HFF-Myc (cell line): ENCODE data around the gene SMAP1.

Experiments used
- DNase-seq: peaks from one replicate; pipeline ENCODE4 v3.0.0-alpha.2; 2011; ENCODE audit warnings: low read depth; ENCODE audit errors: extremely low read depth
- H3K4me3 ChIP-seq: replicated peaks from 2 replicates; pipeline ENCODE4 v1.5.1; 2011; ENCODE audit warnings: low read depth, mild to moderate bottlenecking, control low read depth, low read length
- CTCF ChIP-seq: IDR thresholded peaks from 2 replicates; pipeline ENCODE4 v1.5.1; 2012; ENCODE audit warnings: mild to moderate bottlenecking, low read depth, low read length, control low read depth; ENCODE audit errors: missing control alignments

SMAP1 gene

GRCh38 chr6:70811788-70812187 lies 144.1 kb downstream of the SMAP1 start:
- TF ChIP-seq CTCF, result no peak
- DNase-seq, result no peak

GRCh38 chr6:70813885-70814284 lies 146.2 kb downstream of the SMAP1 start:
- no peak for DNase-seq
- no peak for TF ChIP-seq CTCF

More at GRCh38 chr6:70811788-70812187, 144.1 kb downstream of the SMAP1 start:
- no peak overlapping the region for H3K4me3 ChIP-seq

GRCh38 chr6:70819646-70820045 lies 152.0 kb downstream of the SMAP1 start:
- DNase-seq, result no peak
- H3K4me3 ChIP-seq, result no peak overlapping the region
- TF ChIP-seq CTCF, result no peak

More at GRCh38 chr6:70813885-70814284, 146.2 kb downstream of the SMAP1 start:
- no peak overlapping the region for H3K4me3 ChIP-seq

GRCh38 chr6:70820778-70821177 lies 153.1 kb downstream of the SMAP1 start:
- no peak for DNase-seq
- no peak overlapping the region for H3K4me3 ChIP-seq
- no peak for TF ChIP-seq CTCF

GRCh38 chr6:70821751-70822150 lies 154.1 kb downstream of the SMAP1 start:
- H3K4me3 ChIP-seq, result no peak overlapping the region
- TF ChIP-seq CTCF, result no peak
- no peak for DNase-seq

GRCh38 chr6:70823651-70824050 lies 156.0 kb downstream of the SMAP1 start:
- no peak for DNase-seq
- TF ChIP-seq CTCF, result no peak
- H3K4me3 ChIP-seq, result no peak overlapping the region

- TF ChIP-seq CTCF, result no peak
- DNase-seq, result no peak
- H3K4me3 ChIP-seq, result no peak overlapping the region
Measured at GRCh38 chr6:70831427-70831826, 163.7 kb downstream of the SMAP1 start.
